DND-41 (cell line): ENCODE measurements around the gene RAD51B.

ENCODE experiments used
- ATAC-seq: fragments of 200-7000 bp; cut with Tn5 transposase; 3 replicates; pipeline ENCODE4 v1.9.1; 2021; ENCODE audit warnings: low read depth; ENCODE audit not compliant: insufficient read depth
- DNase-seq: peaks from one replicate; pipeline ENCODE4 v3.0.0-alpha.2; 2020
- H2AFZ ChIP-seq: 2 replicates; pipeline ENCODE4 v1.6.0; 2012; ENCODE audit warnings: low read depth, low read length
- H3K27ac ChIP-seq: 2 replicates; pipeline ENCODE4 v1.5.1; 2012; ENCODE audit warnings: low read length, inconsistent platforms
- H3K27me3 ChIP-seq: fragments of 200-600 bp; sonication (generic); 2 replicates; pipeline ENCODE4 v1.6.0; 2012; ENCODE audit warnings: low read length, mild to moderate bottlenecking, inconsistent platforms; ENCODE audit not compliant: insufficient read depth, poor library complexity
- H3K36me3 ChIP-seq: 2 replicates; pipeline ENCODE4 v1.5.1; 2012; ENCODE audit warnings: low read length, inconsistent platforms; ENCODE audit not compliant: insufficient read depth
- H3K4me1 ChIP-seq: 2 replicates; pipeline ENCODE4 v1.5.1; 2012; ENCODE audit warnings: mild to moderate bottlenecking, low read length; ENCODE audit not compliant: insufficient read depth
- H3K4me2 ChIP-seq: 2 replicates; pipeline ENCODE4 v1.6.0; 2012; ENCODE audit warnings: mild to moderate bottlenecking, moderate library complexity, low read length, inconsistent platforms; ENCODE audit not compliant: insufficient read depth
- H3K4me3 ChIP-seq, 2 experiments: fragments of 200-600 bp in 1 of 2; shearing (Covaris generic) in 1 of 2; 2 replicates each; pipeline ENCODE4 v1.5.1; 2012 to 2016; ENCODE audit warnings: inconsistent platforms in 2 of 2, low read length in 2 of 2, mild to moderate bottlenecking in 2 of 2, low read depth in 1 of 2, moderate library complexity in 1 of 2
- H3K79me2 ChIP-seq: 2 replicates; pipeline ENCODE4 v1.6.0; 2012; ENCODE audit warnings: low read length, inconsistent platforms; ENCODE audit not compliant: insufficient read depth
- H3K9ac ChIP-seq: 2 replicates; pipeline ENCODE4 v1.6.0; 2012; ENCODE audit warnings: low read depth, mild to moderate bottlenecking, inconsistent platforms, low read length, moderate library complexity
- H3K9me3 ChIP-seq: 2 replicates; pipeline ENCODE4 v1.5.1; 2012; ENCODE audit warnings: low read length, moderate library complexity, mild to moderate bottlenecking, inconsistent platforms; ENCODE audit not compliant: insufficient read depth, severe bottlenecking
- H4K20me1 ChIP-seq: 2 replicates; pipeline ENCODE4 v1.6.0; 2012; ENCODE audit warnings: low read length; ENCODE audit not compliant: insufficient read depth
- CTCF ChIP-seq: IDR thresholded peaks from 2 replicates; pipeline ENCODE4 v1.5.1; 2012; ENCODE audit warnings: borderline replicate concordance, low read length, moderate library complexity, mild to moderate bottlenecking; ENCODE audit not compliant: poor library complexity, severe bottlenecking; ENCODE audit errors: extremely low read depth
- EZH2 ChIP-seq: IDR thresholded peaks from 3 replicates; pipeline ENCODE4 v1.6.1; 2012; ENCODE audit warnings: borderline replicate concordance, low read depth, mild to moderate bottlenecking, moderate library complexity, low read length, inconsistent platforms; ENCODE audit not compliant: severe bottlenecking

RAD51B gene

DNA sequence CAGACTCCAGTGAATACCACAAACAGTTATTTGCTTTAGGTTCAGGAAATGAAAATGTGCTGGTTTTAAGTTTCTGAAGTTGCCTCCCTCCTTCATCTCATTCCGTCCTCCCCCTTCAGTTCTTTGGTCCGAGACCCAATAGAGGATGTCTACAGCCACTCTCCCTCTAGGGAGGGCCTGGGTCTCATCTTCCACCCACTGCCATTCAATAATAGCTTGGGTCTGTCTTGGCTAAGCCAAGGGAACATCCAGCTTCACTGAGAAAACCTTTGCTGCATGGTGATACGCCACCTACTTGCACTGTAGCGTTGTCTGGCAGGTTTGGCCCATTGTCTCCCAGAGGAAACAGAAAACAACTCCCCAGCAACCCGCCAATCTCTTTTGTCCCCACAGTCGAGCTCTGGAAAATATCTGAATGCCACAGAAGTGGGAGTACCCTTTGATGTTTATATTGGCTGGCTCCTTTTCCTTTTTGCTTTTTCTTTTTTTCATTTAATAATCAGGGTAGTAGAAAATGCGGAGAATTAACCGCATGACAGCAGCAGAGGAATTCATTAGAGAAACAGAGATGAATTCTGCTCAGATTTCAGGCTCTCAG, 380.1 kb downstream of the RAD51B start:
- H2AFZ ChIP-seq = no peak overlapping the region
- H3K4me1 ChIP-seq = no peaks in the 10 kb centered on the region
- TF ChIP-seq CTCF (no peak), EZH2 (no peak)
- no peak for ATAC-seq
- no peak for DNase-seq
- H3K9ac ChIP-seq = no peak overlapping the region
- no peaks in the 10 kb centered on the region for H3K27me3 ChIP-seq
- H3K4me2 ChIP-seq = no peak overlapping the region
- no peak overlapping the region for H3K4me3 ChIP-seq
- no peaks in the 10 kb centered on the region for H3K79me2 ChIP-seq
- H3K9me3 ChIP-seq = no peaks in the 10 kb centered on the region
- no peaks in the 10 kb centered on the region for H3K36me3 ChIP-seq
- H4K20me1 ChIP-seq = no peaks in the 10 kb centered on the region
- H3K27ac ChIP-seq = no peak overlapping the region

DNA sequence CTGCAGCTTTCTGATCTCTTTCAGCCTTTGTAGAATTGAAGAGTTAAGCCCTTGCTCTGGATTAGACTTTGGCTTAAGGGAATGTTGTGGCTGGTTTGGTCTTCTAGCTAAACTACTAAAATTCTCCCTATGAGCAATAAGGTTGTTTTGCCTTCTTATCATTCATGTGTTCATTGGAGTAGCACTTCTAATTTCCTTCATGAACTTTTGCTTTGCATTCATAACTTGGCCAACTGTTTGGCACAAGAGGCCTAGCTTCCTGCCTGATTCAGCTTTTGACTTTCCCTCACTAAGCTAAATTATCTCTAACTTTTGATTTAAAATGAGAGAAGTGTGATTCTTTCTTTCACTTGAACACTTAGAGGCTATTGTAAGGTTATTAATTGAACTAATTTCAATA, 384.3 kb downstream of the RAD51B start:
- Histone ChIP-seq H3K27ac (no peak overlapping the region), H3K4me3 (no peak overlapping the region), H2AFZ (no peak overlapping the region), H3K9ac (no peak overlapping the region), H4K20me1 (no peaks in the 10 kb centered on the region), H3K9me3 (no peaks in the 10 kb centered on the region), H3K4me2 (no peak overlapping the region), H3K4me1 (no peaks in the 10 kb centered on the region), H3K36me3 (no peaks in the 10 kb centered on the region), H3K27me3 (no peaks in the 10 kb centered on the region), H3K79me2 (no peaks in the 10 kb centered on the region)
- ATAC-seq = no peak
- TF ChIP-seq CTCF = no peak
- no peak for TF ChIP-seq EZH2
- DNase-seq = no peak

DNA sequence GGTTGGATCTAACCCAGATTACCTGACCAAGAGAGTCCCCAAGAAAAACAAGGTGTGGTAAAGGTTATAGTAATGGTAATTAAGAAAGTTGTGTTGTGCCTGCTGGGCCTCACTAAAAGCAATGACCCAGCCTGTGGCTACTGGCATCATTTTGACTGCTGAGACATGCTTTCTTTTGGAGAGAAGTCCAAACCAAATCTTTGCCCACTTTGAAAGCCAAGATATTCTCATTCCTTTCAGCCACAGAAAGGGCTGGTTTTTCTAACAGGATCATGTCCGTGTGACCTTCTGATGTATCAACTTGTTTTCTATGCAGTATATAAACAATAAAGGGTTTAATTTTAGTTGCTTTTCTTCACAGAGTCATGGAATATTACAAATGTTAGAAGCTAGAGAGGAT, 388.6 kb downstream of the RAD51B start:
- H3K9ac ChIP-seq = no peak overlapping the region
- no peaks in the 10 kb centered on the region for H3K79me2 ChIP-seq
- H3K9me3 ChIP-seq = no peaks in the 10 kb centered on the region
- no peaks in the 10 kb centered on the region for H3K36me3 ChIP-seq
- ATAC-seq (no peak), DNase-seq (no peak)
- no peaks in the 10 kb centered on the region for H3K27me3 ChIP-seq
- H4K20me1 ChIP-seq = no peaks in the 10 kb centered on the region
- no peak overlapping the region for H3K27ac ChIP-seq
- H3K4me3 ChIP-seq = no peak overlapping the region
- peaks cover 26% of the 10 kb centered on the region for H3K4me1 ChIP-seq
- TF ChIP-seq EZH2 (no peak), CTCF (no peak)
- H2AFZ ChIP-seq = no peak overlapping the region
- H3K4me2 ChIP-seq = no peak overlapping the region
